MM.1S (cell line): ENCODE results near the gene SIM2.

Source experiments
- DNase-seq: peaks from one replicate; pipeline ENCODE4 v3.0.0-alpha.2; 2015
- H2AFZ ChIP-seq: fragments of 300-600 bp; sonication (generic); 2 replicates; pipeline ENCODE4 v1.6.0; 2016; ENCODE audit warnings: antibody characterized with exemption, low read length
- H3F3A ChIP-seq: fragments of 300-600 bp; sonication (generic); 2 replicates; pipeline ENCODE4 v1.6.1; 2016; ENCODE audit warnings: mild to moderate bottlenecking, antibody characterized with exemption, low read length, moderate library complexity, mixed read lengths; ENCODE audit not compliant: insufficient read depth
- H3K27ac ChIP-seq: fragments of 300-600 bp; sonication (generic); 2 replicates; pipeline ENCODE4 v1.5.1; 2016; ENCODE audit warnings: mild to moderate bottlenecking, low read length
- H3K27me3 ChIP-seq: fragments of 300-600 bp; sonication (generic); replicated peaks from 2 replicates; pipeline ENCODE4 v1.6.0; 2016; ENCODE audit warnings: low read length; ENCODE audit not compliant: insufficient read depth
- H3K36me3 ChIP-seq: fragments of 300-600 bp; sonication (generic); replicated peaks from 2 replicates; pipeline ENCODE4 v1.6.1; 2016; ENCODE audit warnings: mild to moderate bottlenecking, low read length, mixed read lengths; ENCODE audit not compliant: insufficient read depth
- H3K4me1 ChIP-seq: fragments of 300-600 bp; sonication (generic); 2 replicates; pipeline ENCODE4 v1.6.1; 2016; ENCODE audit warnings: low read length, mixed read lengths
- H3K4me2 ChIP-seq: fragments of 300-600 bp; sonication (generic); 2 replicates; pipeline ENCODE4 v1.6.0; 2016; ENCODE audit warnings: low read depth, low read length
- H3K4me3 ChIP-seq: fragments of 300-600 bp; sonication (generic); 2 replicates; pipeline ENCODE4 v1.5.1; 2016; ENCODE audit warnings: low read length, mixed read lengths
- H3K79me2 ChIP-seq: fragments of 300-600 bp; sonication (generic); 2 replicates; pipeline ENCODE4 v1.6.1; 2016; ENCODE audit warnings: mixed run types, low read length, mixed read lengths
- H3K9ac ChIP-seq: fragments of 300-600 bp; sonication (generic); 2 replicates; pipeline ENCODE4 v1.6.1; 2016; ENCODE audit warnings: low read length, mixed read lengths
- H3K9me2 ChIP-seq: fragments of 300-600 bp; sonication (generic); replicated peaks from 2 replicates; pipeline ENCODE4 v1.6.1; 2016; ENCODE audit warnings: mild to moderate bottlenecking, low read length, mixed read lengths; ENCODE audit not compliant: insufficient read depth
- H3K9me3 ChIP-seq: fragments of 300-600 bp; sonication (generic); replicated peaks from 2 replicates; pipeline ENCODE4 v1.6.1; 2016; ENCODE audit warnings: mild to moderate bottlenecking, low read length, mixed read lengths; ENCODE audit not compliant: insufficient read depth
- H4K20me1 ChIP-seq: fragments of 300-600 bp; sonication (generic); 2 replicates; pipeline ENCODE4 v1.6.1; 2016; ENCODE audit warnings: mild to moderate bottlenecking, low read length, moderate library complexity, mixed read lengths; ENCODE audit not compliant: insufficient read depth
- EZH2 ChIP-seq: fragments of 300-600 bp; sonication (generic); optimal IDR thresholded peaks from 2 replicates; pipeline ENCODE3; 2017; ENCODE audit warnings: low read depth, mild to moderate bottlenecking, antibody characterized with exemption, low read length, mixed read lengths
- EZH2phosphoT487 ChIP-seq: fragments of 300-600 bp; sonication (generic); IDR thresholded peaks from 2 replicates; pipeline ENCODE4 v1.6.1; 2018; ENCODE audit warnings: antibody characterized with exemption, low read length
- TF ChIP-seq, protein P1 (sequence below): fragments of 300-600 bp; sonication (generic); IDR thresholded peaks from 2 replicates; pipeline ENCODE4 v1.5.1; 2016; ENCODE audit warnings: antibody characterized with exemption, low read length, mixed read lengths

SIM2 gene

DNA sequence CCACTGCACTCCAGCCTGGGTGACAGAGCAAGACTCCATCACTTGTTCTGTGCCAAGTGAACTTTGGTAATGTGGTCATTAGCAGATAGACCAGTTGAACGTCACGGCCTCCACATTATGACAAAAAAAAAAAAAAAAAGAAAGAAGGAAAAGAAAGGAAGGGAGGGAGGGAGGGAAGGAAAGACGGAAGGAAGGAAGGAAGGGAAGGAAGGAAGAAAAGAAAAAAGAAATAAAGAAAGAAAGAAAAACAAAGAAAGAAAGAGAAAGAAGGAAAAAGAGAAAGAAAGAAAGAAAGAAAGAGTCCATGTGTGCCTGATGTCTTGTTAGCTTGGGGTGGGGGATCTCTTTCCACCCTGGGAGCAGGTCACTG lies 45.3 kb downstream of the SIM2 start:
- Histone ChIP-seq H3K9me2 (no peaks in the 10 kb centered on the region), H3K27me3 (no peaks in the 10 kb centered on the region), H3K4me2 (no peak overlapping the region), H3K36me3 (no peaks in the 10 kb centered on the region), H3K4me1 (no peaks in the 10 kb centered on the region), H3K79me2 (no peaks in the 10 kb centered on the region), H3K4me3 (no peak overlapping the region), H3F3A (no peaks in the 10 kb centered on the region), H2AFZ (no peak overlapping the region), H3K27ac (no peak overlapping the region), H4K20me1 (no peaks in the 10 kb centered on the region), H3K9me3 (no peaks in the 10 kb centered on the region), H3K9ac (no peak overlapping the region)
- TF ChIP-seq, protein P1, sequence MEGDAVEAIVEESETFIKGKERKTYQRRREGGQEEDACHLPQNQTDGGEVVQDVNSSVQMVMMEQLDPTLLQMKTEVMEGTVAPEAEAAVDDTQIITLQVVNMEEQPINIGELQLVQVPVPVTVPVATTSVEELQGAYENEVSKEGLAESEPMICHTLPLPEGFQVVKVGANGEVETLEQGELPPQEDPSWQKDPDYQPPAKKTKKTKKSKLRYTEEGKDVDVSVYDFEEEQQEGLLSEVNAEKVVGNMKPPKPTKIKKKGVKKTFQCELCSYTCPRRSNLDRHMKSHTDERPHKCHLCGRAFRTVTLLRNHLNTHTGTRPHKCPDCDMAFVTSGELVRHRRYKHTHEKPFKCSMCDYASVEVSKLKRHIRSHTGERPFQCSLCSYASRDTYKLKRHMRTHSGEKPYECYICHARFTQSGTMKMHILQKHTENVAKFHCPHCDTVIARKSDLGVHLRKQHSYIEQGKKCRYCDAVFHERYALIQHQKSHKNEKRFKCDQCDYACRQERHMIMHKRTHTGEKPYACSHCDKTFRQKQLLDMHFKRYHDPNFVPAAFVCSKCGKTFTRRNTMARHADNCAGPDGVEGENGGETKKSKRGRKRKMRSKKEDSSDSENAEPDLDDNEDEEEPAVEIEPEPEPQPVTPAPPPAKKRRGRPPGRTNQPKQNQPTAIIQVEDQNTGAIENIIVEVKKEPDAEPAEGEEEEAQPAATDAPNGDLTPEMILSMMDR: no peak
- TF ChIP-seq EZH2: no peak
- TF ChIP-seq EZH2phosphoT487: no peak
- DNase-seq: no peak

DNA sequence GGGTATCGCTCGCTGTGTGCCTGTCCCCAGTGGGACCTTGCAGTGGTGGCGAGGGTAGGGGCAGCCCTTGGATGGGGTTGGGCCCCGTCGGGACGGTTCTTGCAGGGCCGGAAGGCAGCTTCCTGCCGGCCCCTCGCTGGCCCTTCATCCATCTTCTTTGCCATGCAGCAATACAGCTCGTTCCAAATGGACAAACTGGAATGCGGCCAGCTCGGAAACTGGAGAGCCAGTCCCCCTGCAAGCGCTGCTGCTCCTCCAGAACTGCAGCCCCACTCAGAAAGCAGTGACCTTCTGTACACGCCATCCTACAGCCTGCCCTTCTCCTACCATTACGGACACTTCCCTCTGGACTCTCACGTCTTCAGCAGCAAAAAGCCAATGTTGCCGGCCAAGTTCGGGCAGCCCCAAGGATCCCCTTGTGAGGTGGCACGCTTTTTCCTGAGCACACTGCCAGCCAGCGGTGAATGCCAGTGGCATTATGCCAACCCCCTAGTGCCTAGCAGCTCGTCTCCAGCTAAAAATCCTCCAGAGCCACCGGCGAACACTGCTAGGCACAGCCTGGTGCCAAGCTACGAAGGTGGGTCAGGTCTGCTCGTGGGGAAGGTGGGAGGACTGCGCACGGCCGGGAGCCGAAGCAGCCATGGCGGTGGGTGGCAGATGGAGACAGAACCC lies 45.8 kb downstream of the SIM2 start:
- Histone ChIP-seq H3K27ac (no peak overlapping the region), H3K79me2 (no peaks in the 10 kb centered on the region), H3F3A (no peaks in the 10 kb centered on the region), H3K9ac (no peak overlapping the region), H3K4me1 (no peaks in the 10 kb centered on the region), H3K36me3 (no peaks in the 10 kb centered on the region), H4K20me1 (no peaks in the 10 kb centered on the region), H3K9me3 (no peaks in the 10 kb centered on the region), H3K4me2 (no peak overlapping the region), H3K4me3 (no peak overlapping the region), H2AFZ (no peak overlapping the region), H3K27me3 (no peaks in the 10 kb centered on the region), H3K9me2 (no peaks in the 10 kb centered on the region)
- no peak for TF ChIP-seq EZH2phosphoT487
- TF ChIP-seq EZH2: no peak
- TF ChIP-seq, protein P1: no peak
- no peak for DNase-seq

DNA sequence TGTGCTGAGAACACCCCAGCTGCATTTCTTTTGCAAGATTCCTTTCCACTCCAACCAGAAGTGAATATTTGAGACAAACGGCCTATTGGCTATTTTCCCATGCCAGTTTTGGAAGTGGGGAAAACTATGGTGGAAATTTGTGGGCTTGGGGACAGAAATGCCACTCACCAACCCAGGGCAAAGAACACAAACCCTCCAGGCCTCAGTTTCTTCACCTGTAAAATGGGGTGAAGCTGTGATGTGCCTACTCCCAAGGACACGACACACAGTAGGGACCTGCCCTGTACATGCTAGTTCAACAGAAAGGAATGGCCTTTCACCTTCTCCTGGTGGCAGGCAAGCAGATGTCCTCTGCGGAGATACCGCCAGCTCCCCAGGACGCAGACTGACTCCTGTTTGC lies 46.5 kb downstream of the SIM2 start:
- H3K36me3 ChIP-seq: no peaks in the 10 kb centered on the region
- H3K27ac ChIP-seq: no peak overlapping the region
- H3K9me2 ChIP-seq: no peaks in the 10 kb centered on the region
- H3K9me3 ChIP-seq: no peaks in the 10 kb centered on the region
- no peak for DNase-seq
- H4K20me1 ChIP-seq: no peaks in the 10 kb centered on the region
- H3K4me1 ChIP-seq: no peaks in the 10 kb centered on the region
- no peak overlapping the region for H2AFZ ChIP-seq
- H3K4me3 ChIP-seq: no peak overlapping the region
- no peak overlapping the region for H3K4me2 ChIP-seq
- no peak overlapping the region for H3K9ac ChIP-seq
- H3K27me3 ChIP-seq: no peaks in the 10 kb centered on the region
- TF ChIP-seq EZH2phosphoT487 (no peak), EZH2 (no peak)
- TF ChIP-seq, protein P1: no peak
- H3F3A ChIP-seq: no peaks in the 10 kb centered on the region
- no peaks in the 10 kb centered on the region for H3K79me2 ChIP-seq
